GM12878 (cell line): ENCODE measurements around the gene CDYL. TPM values are rescaled to one million over a fixed set of nuclear protein-coding genes. Genes with fewer than 3 reads are reported as not detected.

Experiments
- ATAC-seq: fragments of 200-7000 bp; cut with Tn5 transposase; 3 replicates; pipeline ENCODE4 v1.9.1; 2020; ENCODE audit warnings: mild to moderate bottlenecking, moderate library complexity
- BruUV-seq: library from RNA; stranded (reverse); fragments of 400-500 nt; replicated peaks from 2 replicates; lab custom pipeline; 2021; lab: Mats Ljungman, UMichigan
- CTCF ChIA-PET: fragments of 300-600 bp; sonication (Branson Sonifier 250); formaldehyde crosslinking; extraction: SDS; loops from one replicate; lab custom pipeline; 2021; ENCODE audit warnings: inconsistent platforms; lab: Yijun Ruan, JAX
- POLR2A ChIA-PET: fragments of 350-600 bp; formaldehyde crosslinking; extraction: SDS; loops from one replicate; lab custom pipeline; 2021; ENCODE audit warnings: inconsistent platforms; lab: Charles Lee
- RAD21 ChIA-PET: fragments of 300-600 bp; sonication (Branson Sonifier 250); formaldehyde crosslinking; loops from one replicate; lab custom pipeline; 2023; ENCODE audit warnings: antibody characterized with exemption; ENCODE audit not compliant: unreplicated experiment; lab: Charles Lee
- SMC1A ChIA-PET: fragments of 300-600 bp; sonication (Branson Sonifier 250); formaldehyde crosslinking; loops from one replicate; lab custom pipeline; 2023; ENCODE audit not compliant: unreplicated experiment, uncharacterized antibody; lab: Charles Lee
- DNase-seq: peaks from one replicate; pipeline ENCODE4 v3.0.0-alpha.2; 2011; ENCODE audit warnings: low read depth, low spot score
- FAIRE-seq: peaks from 3 replicates; lab custom pipeline; 2011; peaks lifted over from hg19 to GRCh38; lab: Jason Lieb, UNC
- H2AFZ ChIP-seq: 2 replicates; pipeline ENCODE4 v1.6.0; 2011; ENCODE audit warnings: low read depth, low read length, control low read depth; ENCODE audit not compliant: control insufficient read depth
- H3K27ac ChIP-seq: 2 replicates; pipeline ENCODE4 v1.5.1; 2011; ENCODE audit warnings: control low read depth; ENCODE audit not compliant: control insufficient read depth, insufficient read depth
- H3K27me3 ChIP-seq, 2 experiments: replicated peaks in 1 of 2; 2 replicates each; pipeline versions ENCODE4 v1.6.0 to v1.6.1; 2011; ENCODE audit warnings: low read length in 1 of 2; ENCODE audit not compliant: control insufficient read depth in 2 of 2, insufficient read depth in 2 of 2
- H3K36me3 ChIP-seq, 2 experiments: 2 replicates each; pipeline ENCODE4 v1.5.1; 2011; ENCODE audit warnings: low read length in 1 of 2; ENCODE audit not compliant: control insufficient read depth in 2 of 2, insufficient read depth in 2 of 2
- H3K4me1 ChIP-seq: 2 replicates; pipeline ENCODE4 v1.6.1; 2011; ENCODE audit warnings: mild to moderate bottlenecking, low read length, moderate library complexity, mixed read lengths; ENCODE audit not compliant: control insufficient read depth, insufficient read depth
- H3K4me2 ChIP-seq: 2 replicates; pipeline ENCODE4 v1.6.0; 2011; ENCODE audit warnings: control low read depth; ENCODE audit not compliant: control insufficient read depth, insufficient read depth
- H3K4me3 ChIP-seq: fragments of 200-600 bp; sonication (generic); 2 replicates; pipeline ENCODE4 v1.5.1; 2016
- H3K79me2 ChIP-seq: 2 replicates; pipeline ENCODE4 v1.6.0; 2011; ENCODE audit warnings: low read length; ENCODE audit not compliant: control insufficient read depth, insufficient read depth
- H3K9ac ChIP-seq: 2 replicates; pipeline ENCODE4 v1.8.0; 2011; ENCODE audit warnings: low read length, control low read depth, mixed read lengths; ENCODE audit not compliant: control insufficient read depth, insufficient read depth
- H3K9me3 ChIP-seq: replicated peaks from 3 replicates; pipeline ENCODE4 v1.5.1; 2011; ENCODE audit warnings: mild to moderate bottlenecking, low read length; ENCODE audit not compliant: control insufficient read depth, insufficient read depth
- H4K20me1 ChIP-seq: 2 replicates; pipeline ENCODE4 v1.6.0; 2011; ENCODE audit not compliant: control insufficient read depth, insufficient read depth
- ZNF24 ChIP-seq: fragments of 450-650 bp; IDR thresholded peaks from 2 replicates; pipeline ENCODE4 v1.6.1; 2017; ENCODE audit warnings: antibody characterized with exemption, mild to moderate bottlenecking
- WGBS: methylation state at CpG from one replicate; pipeline ENCODE4 v1.1.6; 2016; ENCODE audit warnings: low lambda C conversion rate; ENCODE audit not compliant: insufficient replicate concordance, insufficient coverage; ENCODE audit errors: missing lambda C conversion rate; 5-methylcytosine and 5-hydroxymethylcytosine counted together
- in situ Hi-C: fragments of 300-500 bp; cut with MboI; formaldehyde crosslinking; loops from 9 replicates; pipeline ENCODE4 v1.14.3; 2018; ENCODE audit warnings: mixed read lengths
- intact Hi-C: fragments of 100-400 bp; cut with micrococcal nuclease; formaldehyde crosslinking; loops from one replicate; pipeline ENCODE4 v1.14.2; 2022; ENCODE audit not compliant: unreplicated experiment
- polyA plus RNA-seq, 11 experiments: library from polyadenylated mRNA; depleted of rRNA in 4 of 11; unstranded in 6 of 11; stranded (reverse) in 5 of 11; fragments of >200 nt; fragmentation: Nextera tagmentation in 4 of 11; fragmentation: Illumina TruSeq in 1 of 11; extraction: Ambion mirVana in 4 of 11; extraction: Trizol in 1 of 11; gene quantifications; 1 replicate in 1 of 11; 2 replicates in 10 of 11; pipeline versions ENCODE4 v1.2.1 to v1.2.3, GENCODE V29; 2011 to 2016; ENCODE audit warnings: inconsistent platforms in 2 of 11, missing spikeins in 2 of 11, low read depth in 1 of 11
- total RNA-seq, 4 experiments: library from RNA; depleted of rRNA in 3 of 4; stranded (reverse); fragments of >200 nt in 3 of 4; fragmentation: Illumina TruSeq in 1 of 4; extraction: Trizol in 1 of 4; gene quantifications; 2 replicates each; pipeline versions ENCODE4 v1.2.1 to v1.2.3, GENCODE V29; 2013 to 2021
- TF ChIP-seq, protein P1 (sequence below): fragments of 450-650 bp; IDR thresholded peaks from 2 replicates; pipeline ENCODE4 v1.6.1; 2016; ENCODE audit warnings: mild to moderate bottlenecking, moderate library complexity, borderline replicate concordance

Gene CDYL
- total and polyA plus RNA-seq, 10 of the 15 experiments (the other 5 are each of a cell fraction or from before 2014, with no cell fraction given), result 9.3 to 61.2 (median 28.5) TPM

DNA sequence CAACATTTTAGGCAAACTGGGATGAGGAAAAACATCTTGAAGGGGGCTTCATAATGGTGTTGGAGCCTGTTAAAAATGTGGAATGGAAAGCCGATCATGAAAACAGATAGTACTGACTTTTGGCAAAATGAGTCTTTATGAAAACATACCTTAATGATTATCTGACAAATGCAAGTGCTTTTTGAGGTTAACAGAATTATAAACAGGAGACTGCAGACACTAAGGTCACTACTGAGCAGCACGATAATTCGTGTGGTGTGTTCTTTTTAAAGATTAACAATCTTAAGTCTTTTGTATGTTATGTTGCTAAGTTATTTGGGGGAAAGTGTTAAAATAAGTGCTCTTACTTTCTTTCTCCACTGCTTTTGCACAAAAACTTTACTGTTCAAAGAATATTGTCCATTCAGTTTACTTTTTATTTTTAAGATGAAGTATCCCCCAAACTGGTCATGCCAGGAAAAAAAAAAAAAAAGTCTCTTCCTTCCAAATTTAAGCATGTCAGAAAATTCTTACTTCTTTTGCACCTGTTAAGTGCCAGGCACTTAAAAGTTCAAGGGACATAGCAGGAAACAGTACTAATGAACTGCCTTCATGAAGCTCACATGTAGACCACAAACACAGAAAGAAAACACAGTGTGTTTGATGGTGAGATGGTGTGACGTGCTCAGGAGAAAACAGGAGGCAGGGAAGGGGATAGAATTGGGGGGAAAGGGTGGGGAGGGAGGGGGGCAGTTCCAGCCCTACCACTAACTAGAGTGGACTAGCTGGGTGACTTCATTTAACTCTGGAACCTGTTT lies 73.2 kb downstream of the CDYL start:
- POLR2A ChIA-PET, result interaction anchor here (0.6 to 1.9 kb wide), 3 partner anchors 9 to 45 kb away, joined by 3 to 6 read pairs (median 4); no protein-coding TSS in a partner anchor
- H4K20me1 ChIP-seq, result no peaks in the 10 kb centered on the region; the same call in 1 of the 2 replicates
- no peaks in the 10 kb centered on the region for H3K9me3 ChIP-seq
- no peak overlapping the region for H3K27ac ChIP-seq
- H3K9ac ChIP-seq, result no peak overlapping the region
- no peak overlapping the region for H3K4me2 ChIP-seq
- no TSS peak for BruUV-seq
- CTCF ChIA-PET, result interaction anchor here (0.6 to 2.5 kb wide), 28 partner anchors 9 to 639 kb away, joined by 3 to 26 read pairs (median 4); no protein-coding TSS in a partner anchor
- peak; percentile 28; the same call in 1 of the 3 replicates for ATAC-seq
- no peak overlapping the region for H3K4me3 ChIP-seq
- no peak for FAIRE-seq
- peaks cover 0 to 5% of the 10 kb centered on the region in 2 experiments; a peak in 1 of 4 replicates for H3K36me3 ChIP-seq
- WGBS, result 71% methylated on average over 4 of the region's 4 CpGs
- in situ Hi-C loops (no loop called here), intact Hi-C loops (loop anchor here (2.0 kb wide), 1 partner anchor 69 kb away; no protein-coding TSS in a partner anchor)
- H3K27me3 ChIP-seq, result no peaks in the 10 kb centered on the region
- SMC1A ChIA-PET, result interaction anchor here (0.5 to 4.6 kb wide), 16 partner anchors 13 to 293 kb away, joined by 3 to 33 read pairs (median 4); partner anchors contain the start of gene CDYL
- no peak for TF ChIP-seq ZNF24
- TF ChIP-seq, protein P1, sequence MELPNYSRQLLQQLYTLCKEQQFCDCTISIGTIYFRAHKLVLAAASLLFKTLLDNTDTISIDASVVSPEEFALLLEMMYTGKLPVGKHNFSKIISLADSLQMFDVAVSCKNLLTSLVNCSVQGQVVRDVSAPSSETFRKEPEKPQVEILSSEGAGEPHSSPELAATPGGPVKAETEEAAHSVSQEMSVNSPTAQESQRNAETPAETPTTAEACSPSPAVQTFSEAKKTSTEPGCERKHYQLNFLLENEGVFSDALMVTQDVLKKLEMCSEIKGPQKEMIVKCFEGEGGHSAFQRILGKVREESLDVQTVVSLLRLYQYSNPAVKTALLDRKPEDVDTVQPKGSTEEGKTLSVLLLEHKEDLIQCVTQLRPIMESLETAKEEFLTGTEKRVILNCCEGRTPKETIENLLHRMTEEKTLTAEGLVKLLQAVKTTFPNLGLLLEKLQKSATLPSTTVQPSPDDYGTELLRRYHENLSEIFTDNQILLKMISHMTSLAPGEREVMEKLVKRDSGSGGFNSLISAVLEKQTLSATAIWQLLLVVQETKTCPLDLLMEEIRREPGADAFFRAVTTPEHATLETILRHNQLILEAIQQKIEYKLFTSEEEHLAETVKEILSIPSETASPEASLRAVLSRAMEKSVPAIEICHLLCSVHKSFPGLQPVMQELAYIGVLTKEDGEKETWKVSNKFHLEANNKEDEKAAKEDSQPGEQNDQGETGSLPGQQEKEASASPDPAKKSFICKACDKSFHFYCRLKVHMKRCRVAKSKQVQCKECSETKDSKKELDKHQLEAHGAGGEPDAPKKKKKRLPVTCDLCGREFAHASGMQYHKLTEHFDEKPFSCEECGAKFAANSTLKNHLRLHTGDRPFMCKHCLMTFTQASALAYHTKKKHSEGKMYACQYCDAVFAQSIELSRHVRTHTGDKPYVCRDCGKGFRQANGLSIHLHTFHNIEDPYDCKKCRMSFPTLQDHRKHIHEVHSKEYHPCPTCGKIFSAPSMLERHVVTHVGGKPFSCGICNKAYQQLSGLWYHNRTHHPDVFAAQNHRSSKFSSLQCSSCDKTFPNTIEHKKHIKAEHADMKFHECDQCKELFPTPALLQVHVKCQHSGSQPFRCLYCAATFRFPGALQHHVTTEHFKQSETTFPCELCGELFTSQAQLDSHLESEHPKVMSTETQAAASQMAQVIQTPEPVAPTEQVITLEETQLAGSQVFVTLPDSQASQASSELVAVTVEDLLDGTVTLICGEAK, result peak; percentile 49; the same call in 1 of the 2 replicates
- H3K79me2 ChIP-seq, result peaks cover 61% of the 10 kb centered on the region
- H3K4me1 ChIP-seq, result no peaks in the 10 kb centered on the region
- no peak overlapping the region for H2AFZ ChIP-seq
- DNase-seq, result no peak
- RAD21 ChIA-PET, result interaction anchor here (0.9 to 2.8 kb wide), 6 partner anchors 9 to 87 kb away, joined by 3 to 20 read pairs (median 4); no protein-coding TSS in a partner anchor
